Suppressor macrophage (primary cell): Measurements from ENCODE around the gene ZNF571.

ENCODE experiments used
- DNase-seq, 4 experiments: peaks; one replicate each; pipeline ENCODE4 v3.0.0-alpha.2; 2020 to 2022
- total RNA-seq, 17 experiments: gene quantifications; one replicate each; lab custom pipeline; 2026; ENCODE audit warnings: mixed read lengths in 6 of 17, inconsistent platforms in 3 of 17; lab: John Stamatoyannopoulos, UW

ZNF571 gene
- total RNA-seq = 0.10 to 5.4 (median 1.8) reads per million in 17 experiments

- DNase-seq = peak; percentile 94 to 97 (median 95)
Observed at GRCh38 chr19:37594304-37594981, at the start of gene ZNF571, which contains the start of gene ZNF540. Gene ZNF571, minus strand, starts transcription at chr19:37594792. Its CDS starts 8,116 bp downstream, at chr19:37586676. Gene ZNF540, plus strand, starts transcription at chr19:37594876. Its CDS starts 3,572 bp downstream, at chr19:37598448.

GRCh38 chr19:37635076-37636056 is 40.8 kb upstream of the ZNF571 start:
- DNase-seq = no peak

GRCh38 chr19:37594982-37595382 is 390 bp upstream of the ZNF571 start:
- DNase-seq = peak; percentile 58 to 76 (median 69)

GRCh38 chr19:37593996-37594303 is 642 bp downstream of the ZNF571 start:
- DNase-seq = peak in 1 of 4 experiments; percentile 1

GRCh38 chr19:37583340-37583739 is 11.3 kb downstream of the ZNF571 start:
- no peak for DNase-seq

- DNase-seq = peak in 3 of 4 experiments; percentile 5 to 49 (median 36)
Observed at GRCh38 chr19:37572203-37572602, 22.4 kb downstream of the ZNF571 start.

- no peak for DNase-seq
Observed at GRCh38 chr19:37565370-37565669, 29.3 kb downstream of the ZNF571 start.

- no peak for DNase-seq
Observed at GRCh38 chr19:37564624-37565369, 29.8 kb downstream of the ZNF571 start.

- DNase-seq = no peak
Observed at GRCh38 chr19:37563518-37563917, 31.1 kb downstream of the ZNF571 start.

- DNase-seq = peak; percentile 76 to 86 (median 83)
Observed at GRCh38 chr19:37551129-37551993, 43.2 kb downstream of the ZNF571 start.

- DNase-seq = no peak
Observed at GRCh38 chr19:37537391-37537947, 57.1 kb downstream of the ZNF571 start.

GRCh38 chr19:37519890-37520289 is 74.7 kb downstream of the ZNF571 start:
- no peak for DNase-seq
